Right ventricle myocardium superior (tissue), 1 donor: Measurements from ENCODE around the gene BEST2. TPM values are rescaled to one million over a fixed set of nuclear protein-coding genes. Genes with fewer than 3 reads are reported as not detected.

ENCODE experiments used
- ATAC-seq: fragments of 200-7000 bp; cut with Tn5 transposase; one replicate; pipeline ENCODE4 v1.9.1; 2020; ENCODE audit warnings: mild to moderate bottlenecking; ENCODE audit not compliant: poor library complexity
- DNase-seq: peaks from one replicate; pipeline ENCODE4 v3.0.0-alpha.2; 2020
- intact Hi-C: fragments of 100-400 bp; cut with DNase I; formaldehyde crosslinking; loops from one replicate; pipeline ENCODE4 v1.11.2; 2022
- microRNA-seq: library from miRNA; unstranded; fragments of <30 nt; microRNA quantifications from one replicate; pipeline ENCODE4 v1.2.0, GENCODE V29; 2020
- total RNA-seq: library from RNA; stranded (reverse); fragmentation: NEBNext Ultra II Directional; extraction: Animal tissue kit (Norgen Biotek cat#: 25700); gene quantifications from one replicate; pipeline ENCODE4 v1.2.1, GENCODE V29; 2021
- donor health status: DM: no; HTN: yes; CAD: no; lungs with severe emphysema.

Gene BEST2
- total RNA-seq, 1 donor from 2014 or later: not detected

DNA sequence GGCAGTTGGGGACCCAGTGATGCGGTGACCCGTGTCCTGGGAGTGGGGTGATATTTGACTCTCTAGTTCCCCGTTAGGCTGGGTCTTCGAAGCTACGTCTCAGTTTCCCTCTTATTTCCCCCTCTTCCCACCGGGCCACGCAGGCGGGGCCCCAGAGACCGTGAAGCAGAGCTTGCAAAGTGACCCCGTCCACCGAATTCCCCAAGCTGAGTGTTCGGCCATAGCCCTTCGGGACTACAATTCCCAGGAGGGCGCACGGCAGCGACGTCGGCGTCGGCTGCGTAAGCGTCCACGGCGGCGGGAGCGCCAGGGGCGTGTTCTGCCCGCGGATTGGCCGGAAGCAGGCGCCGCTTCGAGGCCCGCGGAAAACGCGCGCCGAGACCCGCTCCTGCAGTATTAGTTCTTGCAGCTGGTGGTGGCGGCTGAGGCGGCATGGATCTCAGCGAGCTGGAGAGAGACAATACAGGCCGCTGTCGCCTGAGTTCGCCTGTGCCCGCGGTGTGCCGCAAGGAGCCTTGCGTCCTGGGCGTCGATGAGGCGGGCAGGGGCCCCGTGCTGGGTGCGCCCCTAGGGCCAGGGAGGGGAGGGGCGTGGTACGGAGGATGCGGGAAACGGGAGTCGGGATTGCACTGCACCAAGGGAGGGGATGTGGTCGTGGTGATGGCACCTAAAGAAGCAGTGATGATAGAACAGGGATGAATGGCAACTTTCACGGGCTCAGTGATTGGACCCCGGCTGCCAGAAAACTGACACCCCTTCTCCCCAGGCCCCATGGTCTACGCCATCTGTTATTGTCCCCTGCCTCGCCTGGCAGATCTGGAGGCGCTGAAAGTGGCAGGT lies 54.9 kb downstream of the BEST2 start, which contains the start of gene RNASEH2A:
TSS of gene RNASEH2A (plus strand) at position 343 of the 840 bp plus-strand sequence. CDS start at position 433, 90 bp downstream.
- DNase-seq: peak; percentile 95
- intact Hi-C loops: no loop called here
- ATAC-seq: peak; percentile 90

Small RNA genes lying within 50 kb of the gene (microRNA-seq; reads per million reads assigned to microRNA genes)
- not detected for gene MIR5684

Other genes with a start within 250 kb of the BEST2 start
- gene ZNF564, start 200.3 kb upstream of the BEST2 start, total RNA-seq: 9.9 TPM
- gene ZNF490, start 141.0 kb upstream of the BEST2 start, total RNA-seq: 3.9 TPM
- gene ZNF791, start 140.9 kb upstream of the BEST2 start, total RNA-seq: 14.5 TPM
- gene MAN2B1, start 85.0 kb upstream of the BEST2 start, total RNA-seq: 33.2 TPM
- 6.5 TPM for gene WDR83, start 85.0 kb upstream of the BEST2 start, total RNA-seq
- gene DHPS, start 69.9 kb upstream of the BEST2 start, total RNA-seq: 42.9 TPM
- gene GNG14, start 63.8 kb upstream of the BEST2 start, total RNA-seq: not detected
- gene FBXW9, start 55.2 kb upstream of the BEST2 start, total RNA-seq: 2.0 TPM
- gene TNPO2, start 27.9 kb upstream of the BEST2 start, total RNA-seq: 30.9 TPM
- gene TRIR, start 17.1 kb upstream of the BEST2 start, total RNA-seq: 117 TPM
- gene GET3, start 14.3 kb upstream of the BEST2 start, total RNA-seq: 60.7 TPM
- 43.6 TPM for gene HOOK2, start 23.8 kb downstream of the BEST2 start, total RNA-seq
- gene JUNB, start 39.7 kb downstream of the BEST2 start, total RNA-seq: 23.9 TPM
- gene PRDX2, start 50.0 kb downstream of the BEST2 start, total RNA-seq: 684 TPM
- gene THSD8, start 50.3 kb downstream of the BEST2 start, total RNA-seq: 1.6 TPM
- gene RNASEH2A, start 54.8 kb downstream of the BEST2 start, total RNA-seq: 6.3 TPM
- not detected for gene RTBDN, start 82.8 kb downstream of the BEST2 start, total RNA-seq
- gene MAST1, start 86.7 kb downstream of the BEST2 start, total RNA-seq: not detected
- 16.9 TPM for gene DNASE2, start 129.7 kb downstream of the BEST2 start, total RNA-seq
- gene KLF1, start 135.4 kb downstream of the BEST2 start, total RNA-seq: not detected
- gene GCDH, start 139.4 kb downstream of the BEST2 start, total RNA-seq: 39.5 TPM
- not detected for gene SYCE2, start 167.5 kb downstream of the BEST2 start, total RNA-seq
- 34.6 TPM for gene FARSA, start 181.9 kb downstream of the BEST2 start, total RNA-seq
- 378 TPM for gene CALR, start 186.8 kb downstream of the BEST2 start, total RNA-seq
- 174 TPM for gene RAD23A, start 194.1 kb downstream of the BEST2 start, total RNA-seq
- 31.1 TPM for gene GADD45GIP1, start 205.4 kb downstream of the BEST2 start, total RNA-seq
- 9.1 TPM for gene DAND5, start 217.8 kb downstream of the BEST2 start, total RNA-seq
- gene NFIX, start 243.7 kb downstream of the BEST2 start, total RNA-seq: 160 TPM